ENCODE results near the gene EXOC6. TPM values are rescaled to one million over a fixed set of nuclear protein-coding genes. Genes with fewer than 3 reads are reported as not detected.

EXOC6 gene
- total RNA-seq, 2 donors from 2014 or later: 12.6 to 15.2 TPM

DNA sequence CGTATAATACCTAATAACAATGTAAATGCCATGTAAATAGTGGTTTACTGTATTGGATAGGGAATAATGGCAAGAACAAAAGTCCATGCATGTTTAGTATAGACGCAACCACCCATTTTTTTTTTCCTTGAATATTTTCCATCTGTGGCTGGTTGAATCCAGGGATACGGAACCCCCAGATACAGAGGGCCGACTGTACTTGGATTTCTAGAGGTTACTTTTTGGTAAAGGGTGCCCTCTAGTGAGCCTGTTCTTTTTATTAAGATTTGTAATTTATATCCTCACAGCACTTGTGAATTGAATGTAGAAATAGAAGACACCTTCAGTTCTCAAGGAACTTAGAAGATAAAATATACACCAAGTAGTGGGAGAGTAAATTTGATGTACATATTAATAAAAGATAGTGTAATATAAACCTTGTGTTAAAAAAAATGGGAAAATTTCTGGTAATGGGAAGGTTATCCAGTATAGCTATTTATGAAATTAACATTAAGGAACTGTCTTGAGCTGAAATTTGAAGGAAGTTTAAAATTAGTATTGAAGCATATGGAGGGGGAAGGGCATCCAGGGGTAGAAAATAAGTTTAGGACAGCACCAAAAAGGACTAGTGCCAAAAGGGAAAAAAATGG, 32.0 kb downstream of the EXOC6 start:
- Histone ChIP-seq H3K9ac (ENCODE audit: low read depth in 2 of 2, low read length in 2 of 2) (no peak overlapping the region), H3K36me3 (no peaks in the 10 kb centered on the region), H3K4me3 (no peak overlapping the region), H3K4me1 (no peaks in the 10 kb centered on the region), H3K27ac (no peak overlapping the region), H3K27me3 (no peaks in the 10 kb centered on the region), H3K9me3 (no peaks in the 10 kb centered on the region)
- intact Hi-C loops (cut with DNase I): no loop called here
- TF ChIP-seq, protein P1, sequence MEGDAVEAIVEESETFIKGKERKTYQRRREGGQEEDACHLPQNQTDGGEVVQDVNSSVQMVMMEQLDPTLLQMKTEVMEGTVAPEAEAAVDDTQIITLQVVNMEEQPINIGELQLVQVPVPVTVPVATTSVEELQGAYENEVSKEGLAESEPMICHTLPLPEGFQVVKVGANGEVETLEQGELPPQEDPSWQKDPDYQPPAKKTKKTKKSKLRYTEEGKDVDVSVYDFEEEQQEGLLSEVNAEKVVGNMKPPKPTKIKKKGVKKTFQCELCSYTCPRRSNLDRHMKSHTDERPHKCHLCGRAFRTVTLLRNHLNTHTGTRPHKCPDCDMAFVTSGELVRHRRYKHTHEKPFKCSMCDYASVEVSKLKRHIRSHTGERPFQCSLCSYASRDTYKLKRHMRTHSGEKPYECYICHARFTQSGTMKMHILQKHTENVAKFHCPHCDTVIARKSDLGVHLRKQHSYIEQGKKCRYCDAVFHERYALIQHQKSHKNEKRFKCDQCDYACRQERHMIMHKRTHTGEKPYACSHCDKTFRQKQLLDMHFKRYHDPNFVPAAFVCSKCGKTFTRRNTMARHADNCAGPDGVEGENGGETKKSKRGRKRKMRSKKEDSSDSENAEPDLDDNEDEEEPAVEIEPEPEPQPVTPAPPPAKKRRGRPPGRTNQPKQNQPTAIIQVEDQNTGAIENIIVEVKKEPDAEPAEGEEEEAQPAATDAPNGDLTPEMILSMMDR (IDR thresholded peaks at IDR 0.05): peak; percentile 21
- no peak for DNase-seq

DNA sequence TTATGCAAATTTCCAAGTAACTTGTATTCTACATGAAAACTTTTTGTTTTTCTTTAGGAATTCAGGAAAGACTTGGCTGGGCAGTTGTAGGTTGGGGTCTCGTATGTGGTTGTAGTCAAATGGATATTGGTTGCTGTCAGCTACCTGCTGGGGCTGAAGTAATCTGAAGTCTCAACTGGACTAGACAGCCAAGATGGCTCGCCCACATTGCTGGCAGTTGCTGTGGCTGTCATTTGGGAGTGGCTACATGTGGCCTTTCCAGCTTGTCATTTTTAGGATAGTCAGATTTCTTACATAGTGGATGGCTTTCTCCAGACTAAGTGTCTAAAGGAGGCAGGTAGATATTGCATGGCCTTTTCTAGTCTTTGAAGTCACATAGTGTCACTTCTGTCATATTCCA, 32.6 kb downstream of the EXOC6 start:
- TF ChIP-seq, protein P1 (IDR thresholded peaks at IDR 0.05): no peak
- no peaks in the 10 kb centered on the region for H3K9me3 ChIP-seq
- DNase-seq: no peak
- intact Hi-C loops (cut with DNase I): no loop called here
- H3K36me3 ChIP-seq: no peaks in the 10 kb centered on the region
- H3K27me3 ChIP-seq: no peaks in the 10 kb centered on the region
- H3K9ac ChIP-seq (ENCODE audit: low read depth in 2 of 2, low read length in 2 of 2): no peak overlapping the region
- no peak overlapping the region for H3K27ac ChIP-seq
- H3K4me1 ChIP-seq: no peaks in the 10 kb centered on the region
- no peak overlapping the region for H3K4me3 ChIP-seq

DNA sequence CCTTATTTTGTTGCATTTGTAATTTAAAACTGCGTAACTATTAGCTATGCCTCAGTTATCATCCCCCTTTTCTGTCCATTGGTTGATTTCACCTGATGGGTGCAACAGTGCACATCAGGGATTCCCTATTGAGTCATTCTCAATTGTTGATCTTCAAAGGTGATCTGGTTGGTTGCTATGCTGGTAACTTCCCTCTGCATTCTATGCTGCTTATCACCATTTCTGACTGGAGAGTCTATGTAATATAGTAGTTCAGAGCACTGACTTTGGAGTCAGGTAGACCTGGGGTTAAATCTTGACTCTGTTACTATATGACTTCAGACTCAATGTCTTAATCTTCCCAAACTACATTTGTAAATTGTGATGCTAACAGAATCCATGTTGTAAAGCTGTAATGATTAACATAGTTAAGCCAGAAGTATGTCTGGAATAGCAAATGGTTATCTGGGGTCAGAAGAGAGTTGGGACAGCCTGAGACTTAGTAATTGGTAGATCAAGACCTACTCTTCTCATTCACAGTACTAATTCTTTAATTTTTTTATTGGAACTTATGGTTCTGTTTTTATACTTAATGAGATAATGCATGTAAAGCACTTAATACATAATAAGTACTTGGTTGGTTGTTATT, 38.1 kb downstream of the EXOC6 start:
- H3K9me3 ChIP-seq: no peaks in the 10 kb centered on the region
- no peak overlapping the region for H3K9ac ChIP-seq (ENCODE audit: low read depth in 2 of 2, low read length in 2 of 2)
- peaks cover 1% of the 10 kb centered on the region for H3K4me1 ChIP-seq
- no peak overlapping the region for H3K4me3 ChIP-seq
- no peaks in the 10 kb centered on the region for H3K36me3 ChIP-seq
- no peaks in the 10 kb centered on the region for H3K27me3 ChIP-seq
- TF ChIP-seq, protein P1 (IDR thresholded peaks at IDR 0.05): no peak
- no peak overlapping the region for H3K27ac ChIP-seq
- DNase-seq: no peak
- intact Hi-C loops (cut with DNase I): no loop called here

DNA sequence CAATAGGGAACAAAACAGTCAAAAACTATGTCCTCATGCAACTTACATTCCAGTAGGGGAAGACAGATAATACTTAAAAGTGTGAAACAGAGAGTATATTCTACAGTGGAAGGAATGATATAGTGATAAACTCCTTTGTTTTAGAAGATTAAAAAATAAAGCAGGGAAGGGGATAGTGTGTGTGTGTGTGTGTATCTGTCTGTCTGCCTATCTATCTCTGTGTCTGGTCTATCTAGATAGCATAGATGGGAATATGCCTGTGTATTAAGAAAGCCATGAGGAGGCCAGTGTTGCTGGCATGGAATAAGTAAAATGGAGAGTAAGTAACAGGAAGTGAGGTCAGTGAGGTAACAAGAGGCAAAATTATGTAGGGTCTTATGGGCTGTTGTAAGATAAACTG, 42.2 kb downstream of the EXOC6 start:
- Histone ChIP-seq H3K4me3 (no peak overlapping the region), H3K4me1 (peaks cover 8% of the 10 kb centered on the region), H3K9me3 (no peaks in the 10 kb centered on the region), H3K9ac (ENCODE audit: low read depth in 2 of 2, low read length in 2 of 2) (no peak overlapping the region), H3K36me3 (no peaks in the 10 kb centered on the region), H3K27me3 (no peaks in the 10 kb centered on the region), H3K27ac (no peak overlapping the region)
- intact Hi-C loops (cut with DNase I): no loop called here
- no peak for DNase-seq
- TF ChIP-seq, protein P1 (IDR thresholded peaks at IDR 0.05): no peak

DNA sequence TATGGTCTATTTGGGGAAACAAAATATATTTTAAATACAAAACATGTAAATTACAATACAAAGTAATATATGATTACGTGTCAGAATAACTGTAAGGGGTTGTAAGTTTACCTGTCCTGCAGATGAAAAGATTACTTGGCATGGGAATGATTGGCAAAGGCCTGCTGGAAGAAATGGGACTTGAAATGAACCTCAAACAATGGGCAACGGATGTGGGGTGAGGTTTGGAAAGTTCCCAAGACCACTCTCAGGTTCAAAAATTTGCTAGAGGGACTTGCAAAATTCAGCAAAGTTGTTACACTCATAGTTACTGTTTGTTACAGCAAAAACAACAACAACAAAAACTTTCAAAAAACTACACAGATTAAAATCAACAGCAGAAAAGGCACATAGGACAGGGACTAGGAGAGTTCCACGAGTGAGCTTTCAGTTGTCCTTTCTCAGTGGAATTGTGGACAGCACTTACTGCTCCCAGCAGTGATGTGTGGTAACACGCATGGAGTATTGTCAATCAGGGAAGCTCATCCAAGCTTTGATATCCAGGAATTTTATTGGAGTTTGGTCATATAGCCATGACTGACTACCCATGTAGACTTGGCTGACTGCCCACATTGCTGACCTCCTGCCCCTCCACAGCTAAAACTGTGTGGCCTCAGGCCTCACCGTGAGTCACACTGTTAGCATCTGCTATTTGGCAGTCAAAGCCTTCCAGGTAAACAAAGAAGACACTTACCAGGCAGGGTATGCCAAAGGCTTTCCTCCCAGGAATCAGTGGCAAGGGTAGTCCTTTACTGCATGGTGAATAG, 43.8 kb downstream of the EXOC6 start:
- peaks cover 8% of the 10 kb centered on the region for H3K4me1 ChIP-seq
- DNase-seq: peak; percentile 74
- no peaks in the 10 kb centered on the region for H3K36me3 ChIP-seq
- TF ChIP-seq, protein P1 (IDR thresholded peaks at IDR 0.05): no peak
- H3K4me3 ChIP-seq: no peak overlapping the region
- H3K9me3 ChIP-seq: no peaks in the 10 kb centered on the region
- no peak overlapping the region for H3K27ac ChIP-seq
- no peaks in the 10 kb centered on the region for H3K27me3 ChIP-seq
- intact Hi-C loops (cut with DNase I): no loop called here
- H3K9ac ChIP-seq (ENCODE audit: low read depth in 2 of 2, low read length in 2 of 2): no peak overlapping the region

Measured in colonic mucosa (tissue), 4 donors.